Stimulated activated CD8-positive, alpha-beta memory T cell treated with anti-CD3 and anti-CD28 coated beads, Interleukin-2, amount 100 ng/mL, for 48 hours (primary cell): ENCODE results near the gene FAM168B.
"Not testable (repeated sequence)": the region's sequence is repeated elsewhere in the genome, so short reads cannot be mapped to it uniquely, and the experiment has no call there.

Experiments
- DNase-seq, 2 donors: peaks; one replicate each; pipeline ENCODE4 v3.0.0-alpha.2; 2020; ENCODE audit warnings: low read depth in 2 of 2

FAM168B gene

DNA sequence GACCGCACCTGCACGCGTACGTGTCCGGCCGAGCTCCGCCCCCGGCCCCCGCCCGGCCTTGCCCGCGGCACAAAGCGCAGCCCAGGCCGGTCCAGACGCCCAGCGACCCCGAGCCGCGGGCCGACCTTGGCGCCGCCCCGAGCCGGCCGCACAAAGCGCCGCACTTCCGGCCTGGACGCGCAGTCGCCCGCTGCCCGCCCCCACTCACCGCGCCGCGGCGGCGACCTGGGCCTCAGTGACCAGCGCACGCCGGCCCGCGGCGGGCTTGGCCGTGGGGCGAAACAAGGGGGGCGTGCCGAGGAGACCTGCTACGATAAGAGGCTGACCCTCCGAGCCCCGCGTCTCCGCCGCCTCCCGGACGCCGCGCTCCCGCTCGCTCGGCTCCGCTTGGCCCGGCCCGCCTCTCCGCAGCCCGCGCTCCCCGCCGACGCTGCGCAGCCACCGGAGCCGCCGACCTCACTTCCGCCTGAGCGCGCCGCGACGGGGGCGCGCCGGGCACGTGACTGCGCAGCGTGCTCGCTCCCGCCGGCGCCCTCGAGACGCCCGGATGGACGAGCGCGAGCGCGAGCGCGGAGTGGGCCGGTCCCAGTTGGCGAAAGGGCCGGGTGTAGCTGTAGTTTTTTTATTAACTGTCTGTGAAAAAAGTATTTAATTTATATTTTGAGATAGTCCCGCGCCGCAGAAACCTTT is at the start of gene FAM168B:
FAM168B (minus strand) TSS at position 455 of the 690 bp plus-strand sequence. CDS start 10,814 bp downstream, outside the sequence.
- peak; percentile 77 to 83 for DNase-seq

- DNase-seq, result no peak
These were observed 49.6 kb upstream of the FAM168B start for GRCh38 chr2:131142849-131143248.

DNA sequence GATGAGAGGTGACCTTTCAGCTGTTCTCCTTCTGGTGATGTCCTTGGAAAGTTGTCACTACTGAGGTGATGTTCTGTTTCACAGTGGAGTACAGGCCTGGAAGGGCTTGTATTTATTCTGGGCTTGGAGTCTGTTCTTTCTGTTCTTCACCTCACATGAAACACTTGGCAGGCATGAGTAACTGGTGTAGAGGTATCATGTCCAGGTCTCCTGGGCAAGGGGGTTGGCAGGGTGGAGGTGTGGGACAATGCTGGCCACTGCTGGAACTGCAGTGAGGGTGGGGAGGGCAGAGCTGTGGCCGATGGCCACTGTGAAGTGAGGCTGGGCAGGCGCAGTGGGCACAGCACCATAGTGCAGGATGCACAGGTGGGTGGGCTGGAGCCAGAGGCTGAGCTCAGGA is 47.3 kb upstream of the FAM168B start:
- DNase-seq, result no peak

DNA sequence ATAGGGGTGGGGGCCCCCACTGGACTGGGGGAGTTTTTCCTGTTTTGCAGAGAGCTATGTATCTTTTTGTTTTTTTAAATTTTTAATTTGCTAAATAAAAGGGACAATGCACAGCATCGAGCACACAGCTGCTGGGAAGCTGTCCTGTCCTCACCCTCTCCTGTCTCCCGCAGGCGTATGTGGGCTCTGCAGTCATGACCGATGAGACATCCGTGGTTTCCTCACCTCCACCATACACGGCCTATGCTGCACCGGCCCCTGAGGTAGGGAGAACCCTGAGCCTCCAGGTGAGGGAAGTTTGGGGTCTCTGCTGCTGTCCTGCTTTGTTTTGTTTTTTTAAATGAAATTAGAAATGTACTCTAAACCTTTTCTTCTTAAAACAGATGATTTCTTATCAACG is 39.5 kb upstream of the FAM168B start:
- DNase-seq, result no peak

DNA sequence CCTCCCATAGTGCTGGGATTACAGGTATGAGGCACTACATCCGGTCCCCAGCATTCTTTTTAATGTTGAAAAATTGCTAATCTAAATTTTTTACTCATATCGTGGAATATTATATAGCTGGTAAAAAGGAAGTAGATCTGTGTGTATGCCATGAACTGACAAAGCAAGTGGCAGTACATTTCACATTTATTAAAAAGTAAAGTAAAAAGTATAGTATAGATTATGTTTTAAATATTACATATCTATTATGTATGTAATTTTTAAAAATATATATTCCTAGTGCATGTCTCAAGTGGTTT is 37.0 kb upstream of the FAM168B start:
- DNase-seq, result no peak

GRCh38 chr2:131127981-131128380 is 34.7 kb upstream of the FAM168B start:
- DNase-seq, result no peak

DNA sequence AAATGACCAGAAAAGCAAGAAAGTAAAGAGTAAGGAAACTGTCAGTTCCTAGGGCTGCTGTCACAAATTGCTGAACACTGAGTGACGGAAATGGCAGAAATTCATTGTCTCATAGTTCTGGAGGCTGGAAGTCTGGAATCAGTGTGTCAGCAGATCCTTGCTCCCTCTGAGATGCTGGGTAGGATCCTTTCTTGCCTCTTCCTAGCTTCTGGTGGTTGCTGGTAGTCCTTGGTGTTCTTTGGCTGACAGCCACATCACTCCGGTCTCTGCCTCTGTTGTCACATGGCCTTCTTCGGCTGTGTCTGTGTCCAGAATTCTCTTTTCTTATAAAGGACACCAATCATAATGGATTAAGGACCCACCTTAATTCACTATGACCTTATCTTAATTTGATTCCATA is 33.8 kb upstream of the FAM168B start:
- DNase-seq, result no peak

DNA sequence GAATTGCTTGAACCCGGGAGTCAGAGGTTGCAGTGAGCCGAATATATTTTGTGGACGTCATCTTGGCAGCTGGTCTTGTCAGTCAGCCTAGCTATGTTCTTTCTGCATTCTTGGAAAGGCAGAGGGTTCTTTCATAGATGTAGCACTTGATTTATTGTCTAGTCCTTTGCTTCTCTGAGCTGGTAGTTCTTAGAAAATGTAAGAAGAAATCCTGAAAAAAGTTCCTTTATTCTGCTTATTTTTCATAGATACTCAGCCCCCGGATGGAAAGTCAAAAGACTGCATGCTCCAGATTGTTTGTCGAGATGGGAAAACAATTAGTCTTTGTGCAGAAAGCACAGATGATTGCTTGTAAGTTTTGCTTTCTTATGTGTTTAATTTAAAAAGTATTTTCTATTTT is 33.2 kb upstream of the FAM168B start:
- no peak for DNase-seq

DNA sequence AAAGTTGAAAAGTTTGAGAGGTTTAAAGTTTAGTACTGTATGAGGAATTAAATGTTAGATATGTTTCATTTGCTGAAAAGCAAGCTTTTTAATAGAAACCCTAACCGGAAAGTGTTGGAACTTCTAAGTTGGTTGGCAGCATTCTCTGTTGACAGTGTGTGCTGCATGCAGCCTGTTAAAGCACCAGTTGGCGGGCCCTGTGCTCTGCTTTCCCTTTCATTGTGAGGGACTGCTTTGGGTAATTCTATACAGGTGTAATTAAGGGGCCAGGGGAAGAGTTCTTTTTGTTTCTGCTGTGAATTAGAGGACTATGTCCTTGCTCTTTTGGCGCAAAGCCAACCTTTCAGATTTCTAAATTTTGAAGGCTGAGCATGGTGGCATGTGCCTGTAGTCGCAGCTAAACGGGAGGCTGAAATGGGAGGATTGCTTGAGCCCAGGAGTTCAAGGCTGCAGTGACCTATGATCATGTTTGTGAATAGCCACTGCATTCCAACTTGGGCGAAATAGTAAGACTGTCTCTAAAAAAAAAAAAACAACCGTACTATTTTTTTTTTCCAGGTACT is 32.0 kb upstream of the FAM168B start:
- no peak for DNase-seq

GRCh38 chr2:131123192-131123591 is 29.9 kb upstream of the FAM168B start:
- no peak for DNase-seq

DNA sequence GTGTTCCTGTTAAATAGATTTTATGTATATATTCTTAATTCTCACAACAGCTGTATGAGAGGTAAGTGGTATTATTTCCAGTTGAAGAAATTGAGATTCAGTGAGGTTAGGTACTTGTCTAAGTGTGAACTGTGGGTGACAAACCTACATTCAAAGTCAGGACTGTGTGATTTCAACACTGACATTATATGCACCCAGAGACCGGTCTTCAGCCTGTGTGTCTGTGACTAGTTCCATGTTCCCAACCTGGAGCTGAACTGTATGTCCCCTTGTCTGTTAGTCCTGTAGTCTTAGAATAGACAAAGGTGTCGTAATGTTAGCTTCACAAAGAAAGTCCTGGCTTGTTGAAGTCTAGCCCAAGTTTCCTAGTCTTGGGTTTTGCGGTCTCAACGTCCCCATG is 29.2 kb upstream of the FAM168B start:
- DNase-seq, result no peak

- no peak for DNase-seq
These were observed 28.2 kb upstream of the FAM168B start for GRCh38 chr2:131121464-131121863.

DNA sequence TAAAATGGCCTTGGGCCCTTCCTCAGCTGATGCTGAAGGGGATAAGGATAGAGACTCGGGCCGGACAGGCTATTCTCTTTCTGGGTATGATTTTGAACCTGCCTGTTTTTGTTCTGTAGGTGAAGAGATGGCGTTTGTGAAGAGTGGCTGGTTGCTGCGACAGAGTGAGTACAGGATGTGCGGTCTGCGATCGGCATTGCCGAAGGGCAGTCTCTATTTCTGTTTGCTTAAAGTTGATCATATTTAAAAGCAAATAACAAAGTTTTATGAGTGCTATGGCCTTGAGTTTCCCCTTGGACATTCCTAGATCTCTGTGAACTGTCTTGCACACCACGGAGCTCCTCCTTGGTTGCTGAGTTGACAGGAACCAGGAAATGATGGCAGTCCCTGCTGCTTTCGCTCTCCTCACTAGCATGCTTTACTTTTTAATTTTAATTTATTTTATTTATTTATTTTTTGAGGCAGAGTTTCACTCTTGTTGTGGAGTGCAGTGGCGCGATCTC is 27.6 kb upstream of the FAM168B start:
- DNase-seq, result no peak

- no peak for DNase-seq
These were observed 22.5 kb upstream of the FAM168B start for GRCh38 chr2:131115752-131116151.

GRCh38 chr2:131114950-131115349 is 21.7 kb upstream of the FAM168B start:
- not testable (repeated sequence) for DNase-seq

- DNase-seq, result no peak
These were observed 20.4 kb upstream of the FAM168B start for GRCh38 chr2:131113566-131114227.

GRCh38 chr2:131112529-131112928 is 19.3 kb upstream of the FAM168B start:
- DNase-seq, result no peak

DNA sequence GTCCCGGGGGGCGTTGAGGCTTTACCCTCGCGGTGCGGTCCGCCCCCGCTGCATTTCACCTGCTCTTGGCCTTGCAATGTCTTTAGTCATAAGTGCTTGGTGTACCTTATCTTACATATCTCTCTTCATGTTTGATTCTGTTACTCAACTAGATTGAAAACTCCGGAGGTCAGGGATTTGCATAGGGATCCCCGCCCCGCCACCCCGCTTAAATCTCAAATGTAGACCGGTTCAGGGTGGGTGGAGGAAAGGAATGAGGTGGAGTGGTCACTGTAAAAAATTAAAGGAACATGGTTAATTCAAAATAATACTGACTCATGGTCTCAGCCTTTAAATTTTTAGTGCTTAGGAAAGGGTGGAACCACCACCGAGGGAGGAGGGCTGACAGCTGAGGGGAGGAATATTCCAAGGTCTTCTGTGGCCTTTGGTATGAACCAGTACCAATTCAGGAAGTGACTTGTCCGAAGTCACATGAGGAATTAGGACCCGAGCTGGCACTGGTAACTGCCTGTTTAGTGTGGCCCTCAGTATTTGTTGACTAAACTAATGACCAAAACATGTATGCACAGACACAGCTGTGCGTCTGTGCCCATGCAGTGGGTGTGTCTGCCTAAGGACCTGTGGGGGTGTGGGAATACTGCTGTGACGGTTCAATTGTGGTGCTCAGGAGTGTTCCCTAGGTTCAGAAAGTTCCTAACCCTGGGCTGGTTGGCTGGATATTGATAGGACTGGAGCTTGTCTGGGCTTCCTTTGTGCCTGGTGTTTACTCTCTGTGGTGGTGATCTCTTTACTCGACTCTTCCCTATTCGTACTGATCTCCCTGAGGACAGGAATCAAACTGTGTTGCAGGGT is 12.9 kb upstream of the FAM168B start:
- DNase-seq, result peak; percentile 11 to 39

DNA sequence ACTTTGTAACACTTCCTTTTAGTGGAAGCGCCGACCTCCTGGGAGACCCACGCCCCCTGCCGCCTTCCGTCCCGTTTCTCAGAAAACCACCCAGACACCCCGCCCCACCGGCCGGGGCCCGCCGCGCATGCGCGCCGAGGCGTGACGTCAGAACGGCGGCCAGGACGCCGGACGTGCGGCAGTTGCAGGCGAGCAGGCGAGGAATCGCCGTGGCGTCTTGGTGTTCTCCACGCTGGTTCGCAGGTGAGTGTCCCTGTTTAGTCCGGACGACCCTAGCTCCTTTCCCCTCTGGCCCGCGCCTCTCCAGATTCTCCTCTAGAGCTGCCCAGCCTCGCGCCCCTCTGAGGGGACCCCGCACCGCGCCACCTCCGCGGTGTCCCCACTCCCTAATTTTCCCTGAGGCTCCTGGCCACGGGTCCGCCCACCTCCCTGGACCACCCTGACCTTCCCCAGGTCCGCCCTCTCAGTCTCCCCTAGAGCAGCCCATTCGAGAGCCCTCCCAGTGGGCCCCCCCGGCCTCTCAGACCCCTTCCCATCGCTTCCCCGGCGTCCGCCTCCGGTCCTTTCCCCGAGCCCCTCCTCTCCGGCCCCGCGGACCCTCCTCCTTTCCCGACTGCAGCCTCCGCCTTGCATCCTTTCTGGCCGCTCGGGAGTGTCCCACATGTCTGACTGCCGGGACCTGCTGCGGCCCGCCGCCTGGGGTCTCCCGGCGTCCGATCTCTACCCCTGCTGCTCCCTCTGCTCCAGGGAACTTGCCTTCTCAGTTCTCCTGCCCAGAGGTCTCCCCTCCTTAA is 12.1 kb upstream of the FAM168B start, which contains the start of gene PLEKHB2:
PLEKHB2 (plus strand) TSS at position 181 of the 794 bp plus-strand sequence. CDS start 15,606 bp downstream, outside the sequence.
- peak; percentile 91 to 92 for DNase-seq

GRCh38 chr2:131104487-131105155 is 11.4 kb upstream of the FAM168B start:
- DNase-seq, result peak; percentile 11 to 16

DNA sequence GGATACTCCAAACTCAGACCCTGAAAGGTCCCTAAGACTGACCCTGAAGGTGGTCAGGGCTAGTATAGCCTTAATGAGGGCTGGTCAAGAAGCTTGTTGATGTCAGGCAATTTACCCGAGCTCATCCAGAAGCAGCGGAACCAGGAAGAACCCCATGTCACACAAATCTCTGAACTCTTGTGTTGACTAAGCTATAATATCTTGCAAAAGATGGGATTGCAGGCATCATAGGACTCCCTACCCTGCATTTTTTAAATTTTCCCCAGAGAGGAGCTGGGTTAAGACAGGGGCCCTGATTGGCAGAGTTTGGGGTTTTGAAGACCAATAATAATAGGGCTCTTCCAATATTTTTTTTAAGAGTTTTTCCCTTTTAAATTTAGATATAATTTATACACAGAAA is 9.9 kb upstream of the FAM168B start:
- no peak for DNase-seq
